HCT116 (cell line): ENCODE results near the gene DNAAF6. TPM values are rescaled to one million over a fixed set of nuclear protein-coding genes. Genes with fewer than 3 reads are reported as not detected.

Experiments used
- ATAC-seq: fragments of 200-7000 bp; cut with Tn5 transposase; 2 replicates; pipeline ENCODE4 v1.9.1; 2020; ENCODE audit warnings: mild to moderate bottlenecking, moderate library complexity
- BruUV-seq: library from RNA; stranded (reverse); fragments of 400-500 nt; replicated peaks from 2 replicates; lab custom pipeline; 2021; lab: Mats Ljungman, UMichigan
- CTCF ChIA-PET: fragments of 300-600 bp; sonication (Branson Sonifier 250); formaldehyde crosslinking; loops from one replicate; lab custom pipeline; 2021; ENCODE audit warnings: antibody characterized with exemption; lab: Charles Lee
- POLR2A ChIA-PET: fragments of 300-600, 350-600 bp; sonication (Branson Sonifier 250); formaldehyde crosslinking; loops from one replicate; lab custom pipeline; 2021; ENCODE audit warnings: antibody characterized with exemption; lab: Charles Lee
- RAD21 ChIA-PET, 2 experiments: fragments of 300-600 bp; sonication (Branson Sonifier 250); formaldehyde crosslinking; loops; one replicate each; lab custom pipeline; 2023; ENCODE audit warnings: low total read pairs in 2 of 2; ENCODE audit not compliant: uncharacterized antibody in 2 of 2, unreplicated experiment in 2 of 2, low non-redundant PET in 1 of 2; lab: Charles Lee
- DNase-seq: peaks from one replicate; pipeline ENCODE4 v3.0.0-alpha.2; 2010; ENCODE audit warnings: low read depth, low spot score
- H2AFZ ChIP-seq: fragments of 200-600 bp; shearing (Covaris generic), sonication (generic); 2 replicates; pipeline ENCODE4 v1.6.1; 2017; ENCODE audit warnings: low read depth, mixed run types, mixed read lengths, antibody characterized with exemption, low read length; ENCODE audit not compliant: poor library complexity, severe bottlenecking
- H3K27ac ChIP-seq: 2 replicates; pipeline ENCODE4 v1.5.1; 2012; ENCODE audit warnings: low read depth, low read length
- H3K27me3 ChIP-seq: fragments of 200-600 bp; sonication (generic); 2 replicates; pipeline ENCODE4 v1.6.1; 2016; ENCODE audit warnings: mixed run types, low read length, mixed read lengths; ENCODE audit not compliant: insufficient read depth
- H3K36me3 ChIP-seq, 2 experiments: fragments of 200-500 bp in 1 of 2; fragments of 200-600 bp in 1 of 2; sonication (Bioruptor generic) in 1 of 2; sonication (generic) in 1 of 2; 2 replicates each; pipeline versions ENCODE4 v1.5.1 to v1.6.1; 2014 to 2016; ENCODE audit warnings: low read length in 2 of 2, inconsistent platforms in 1 of 2, mixed read lengths in 1 of 2, mixed run types in 1 of 2; ENCODE audit not compliant: insufficient read depth in 2 of 2, control insufficient read depth in 1 of 2
- H3K4me1 ChIP-seq, 2 experiments: fragments of 200-600 bp in 1 of 2; sonication (generic) in 1 of 2; 2 replicates each; pipeline versions ENCODE4 v1.5.1 to v1.6.1; 2012 to 2017; ENCODE audit warnings: low read length in 2 of 2, inconsistent platforms in 1 of 2, mild to moderate bottlenecking in 1 of 2, mixed read lengths in 1 of 2, mixed run types in 1 of 2, moderate library complexity in 1 of 2; ENCODE audit not compliant: insufficient read depth in 2 of 2, control insufficient read depth in 1 of 2
- H3K4me2 ChIP-seq: fragments of 200-600 bp; sonication (generic); 2 replicates; pipeline ENCODE4 v1.6.1; 2017; ENCODE audit warnings: mixed run types, low read length, mixed read lengths
- H3K4me3 ChIP-seq, 2 experiments: fragments of 200-600 bp in 1 of 2; sonication (generic) in 1 of 2; replicated peaks in 1 of 2; 2 replicates each; pipeline ENCODE4 v1.5.1; 2011 to 2016; ENCODE audit warnings: low read length in 2 of 2, control low read depth in 1 of 2, low read depth in 1 of 2, mild to moderate bottlenecking in 1 of 2, mixed read lengths in 1 of 2, mixed run types in 1 of 2
- H3K79me2 ChIP-seq: fragments of 200-600 bp; sonication (generic); 2 replicates; pipeline ENCODE4 v1.6.1; 2017; ENCODE audit warnings: mild to moderate bottlenecking, mixed run types, low read length, moderate library complexity, mixed read lengths; ENCODE audit not compliant: insufficient read depth
- H3K9ac ChIP-seq: fragments of 200-600 bp; sonication (generic); 2 replicates; pipeline ENCODE4 v1.6.1; 2016; ENCODE audit warnings: low read length, mixed read lengths
- H3K9me2 ChIP-seq: fragments of 200-600 bp; sonication (generic), shearing (Covaris generic); 2 replicates; pipeline ENCODE4 v1.6.1; 2017; ENCODE audit warnings: mixed run types, mild to moderate bottlenecking, moderate library complexity; ENCODE audit not compliant: insufficient read depth
- H3K9me3 ChIP-seq, 2 experiments: fragments of 200-500 bp in 1 of 2; fragments of 200-600 bp in 1 of 2; sonication (Bioruptor generic) in 1 of 2; sonication (generic) in 1 of 2; 2 replicates each; pipeline ENCODE4 v1.6.1; 2014 to 2017; ENCODE audit warnings: low read length in 2 of 2, mixed read lengths in 2 of 2, inconsistent platforms in 1 of 2, low read depth in 1 of 2, mild to moderate bottlenecking in 1 of 2, mixed run types in 1 of 2, moderate library complexity in 1 of 2; ENCODE audit not compliant: control insufficient read depth in 1 of 2, insufficient read depth in 1 of 2
- H4K20me1 ChIP-seq: fragments of 200-600 bp; sonication (generic), shearing (Covaris generic); 2 replicates; pipeline ENCODE4 v1.6.1; 2017; ENCODE audit warnings: mixed run types, mild to moderate bottlenecking, moderate library complexity; ENCODE audit not compliant: insufficient read depth
- ATF3 ChIP-seq: IDR thresholded peaks from 2 replicates; pipeline ENCODE4 v1.6.1; 2012
- CBX3 ChIP-seq: IDR thresholded peaks from 2 replicates; pipeline ENCODE4 v1.6.1; 2012; ENCODE audit warnings: low read depth
- ELF1 ChIP-seq: IDR thresholded peaks from 2 replicates; pipeline ENCODE4 v1.6.1; 2012; ENCODE audit warnings: low read depth, borderline replicate concordance
- JUND ChIP-seq: IDR thresholded peaks from 2 replicates; pipeline ENCODE4 v1.6.1; 2012
- MAX ChIP-seq: IDR thresholded peaks from 2 replicates; pipeline ENCODE4 v1.6.1; 2012
- POLR2A ChIP-seq: IDR thresholded peaks from 2 replicates; pipeline ENCODE4 v1.7.0; 2011; ENCODE audit warnings: borderline replicate concordance; ENCODE audit not compliant: insufficient read depth, insufficient read length; ENCODE audit errors: extremely low read depth
- POLR2AphosphoS5 ChIP-seq: IDR thresholded peaks from 2 replicates; pipeline ENCODE4 v1.6.1; 2011; ENCODE audit warnings: mild to moderate bottlenecking, low read depth, low read length, moderate library complexity
- RAD21 ChIP-seq: IDR thresholded peaks from 2 replicates; pipeline ENCODE4 v1.6.1; 2012; ENCODE audit warnings: low read depth, mild to moderate bottlenecking
- SP1 ChIP-seq: IDR thresholded peaks from 2 replicates; pipeline ENCODE4 v1.6.1; 2012; ENCODE audit warnings: low read depth
- YY1 ChIP-seq: IDR thresholded peaks from 2 replicates; pipeline ENCODE4 v1.6.1; 2011; ENCODE audit warnings: low read length, low read depth, moderate library complexity, mild to moderate bottlenecking; ENCODE audit not compliant: insufficient replicate concordance; ENCODE audit errors: extremely low read depth
- ZFX ChIP-seq: fragments of 450-650 bp; IDR thresholded peaks from 2 replicates; pipeline ENCODE4 v1.6.1; 2017
- ZNF274 ChIP-seq: fragments of 200-500 bp; sonication (Bioruptor generic); IDR thresholded peaks from 2 replicates; pipeline ENCODE4 v1.6.1; 2014; ENCODE audit warnings: mild to moderate bottlenecking, low read depth, low read length, inconsistent platforms
- intact Hi-C: fragments of 100-400 bp; cut with micrococcal nuclease; formaldehyde crosslinking; loops from 2 replicates; pipeline ENCODE4 v1.10.0; 2022
- total RNA-seq: library from RNA; stranded (reverse); gene quantifications from one replicate; pipeline ENCODE4 v1.2.1, GENCODE V29; 2021; ENCODE audit not compliant: unreplicated experiment
- TF ChIP-seq, protein P1 (sequence below): IDR thresholded peaks from 2 replicates; pipeline ENCODE4 v1.6.1; 2011; ENCODE audit warnings: mild to moderate bottlenecking, low read length, moderate library complexity; ENCODE audit not compliant: insufficient replicate concordance; ENCODE audit errors: extremely low read depth

Gene DNAAF6
- total RNA-seq, 1 experiment from 2014 or later, result not detected

- no TSS peak for BruUV-seq
These were observed 39.1 kb upstream of the DNAAF6 start for GRCh38 chrX:107167163-107167921.

More at GRCh38 chrX:107167163-107167921, 39.1 kb upstream of the DNAAF6 start:
- no peak overlapping the region for H3K27ac ChIP-seq
- CTCF ChIA-PET, result no interaction called here
- POLR2A ChIA-PET, result no interaction called here
- H4K20me1 ChIP-seq, result no peaks in the 10 kb centered on the region
- TF ChIP-seq, protein P1, sequence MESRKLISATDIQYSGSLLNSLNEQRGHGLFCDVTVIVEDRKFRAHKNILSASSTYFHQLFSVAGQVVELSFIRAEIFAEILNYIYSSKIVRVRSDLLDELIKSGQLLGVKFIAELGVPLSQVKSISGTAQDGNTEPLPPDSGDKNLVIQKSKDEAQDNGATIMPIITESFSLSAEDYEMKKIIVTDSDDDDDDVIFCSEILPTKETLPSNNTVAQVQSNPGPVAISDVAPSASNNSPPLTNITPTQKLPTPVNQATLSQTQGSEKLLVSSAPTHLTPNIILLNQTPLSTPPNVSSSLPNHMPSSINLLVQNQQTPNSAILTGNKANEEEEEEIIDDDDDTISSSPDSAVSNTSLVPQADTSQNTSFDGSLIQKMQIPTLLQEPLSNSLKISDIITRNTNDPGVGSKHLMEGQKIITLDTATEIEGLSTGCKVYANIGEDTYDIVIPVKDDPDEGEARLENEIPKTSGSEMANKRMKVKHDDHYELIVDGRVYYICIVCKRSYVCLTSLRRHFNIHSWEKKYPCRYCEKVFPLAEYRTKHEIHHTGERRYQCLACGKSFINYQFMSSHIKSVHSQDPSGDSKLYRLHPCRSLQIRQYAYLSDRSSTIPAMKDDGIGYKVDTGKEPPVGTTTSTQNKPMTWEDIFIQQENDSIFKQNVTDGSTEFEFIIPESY, result no peak
- TF ChIP-seq ELF1, result no peak
- no peak for TF ChIP-seq JUND
- no peak for TF ChIP-seq CBX3
- no peak for TF ChIP-seq MAX
- TF ChIP-seq POLR2A, result no peak
- no peak for TF ChIP-seq YY1
- TF ChIP-seq SP1, result no peak
- no peak for TF ChIP-seq POLR2AphosphoS5
- no peak for TF ChIP-seq ZFX
- TF ChIP-seq ZNF274, result no peak
- TF ChIP-seq RAD21, result no peak
- TF ChIP-seq ATF3, result no peak
- no peak overlapping the region for H2AFZ ChIP-seq
- H3K9me3 ChIP-seq, result no peaks in the 10 kb centered on the region
- H3K27me3 ChIP-seq, result no peaks in the 10 kb centered on the region
- ATAC-seq (no peak), DNase-seq (no peak)
- intact Hi-C loops, result no loop called here
- H3K79me2 ChIP-seq, result no peaks in the 10 kb centered on the region
- H3K9ac ChIP-seq, result no peak overlapping the region
- no peaks in the 10 kb centered on the region for H3K36me3 ChIP-seq
- H3K4me1 ChIP-seq, result no peaks in the 10 kb centered on the region
- H3K4me2 ChIP-seq, result no peak overlapping the region
- H3K4me3 ChIP-seq, result no peak overlapping the region
- RAD21 ChIA-PET, result no interaction called here
- H3K9me2 ChIP-seq, result no peaks in the 10 kb centered on the region
